GM10266 (cell line): ENCODE results near the gene IGF2R.
A peak's percentile ranks its signal among the peaks of the same experiment; 100 is the strongest.
"Not testable (repeated sequence)": the region's sequence is repeated elsewhere in the genome, so short reads cannot be mapped to it uniquely, and the experiment has no call there.

ENCODE experiments used
- DNase-seq: peaks from one replicate; pipeline ENCODE4 v3.0.0; 2012; ENCODE audit errors: extremely low spot score
- TF ChIP-seq, protein P1 (sequence below): IDR thresholded peaks from 2 replicates; pipeline ENCODE4 v1.5.1; 2012; ENCODE audit warnings: mild to moderate bottlenecking, low read depth; ENCODE audit not compliant: control insufficient read depth, insufficient read depth; ENCODE audit errors: missing control alignments

Gene IGF2R

DNA sequence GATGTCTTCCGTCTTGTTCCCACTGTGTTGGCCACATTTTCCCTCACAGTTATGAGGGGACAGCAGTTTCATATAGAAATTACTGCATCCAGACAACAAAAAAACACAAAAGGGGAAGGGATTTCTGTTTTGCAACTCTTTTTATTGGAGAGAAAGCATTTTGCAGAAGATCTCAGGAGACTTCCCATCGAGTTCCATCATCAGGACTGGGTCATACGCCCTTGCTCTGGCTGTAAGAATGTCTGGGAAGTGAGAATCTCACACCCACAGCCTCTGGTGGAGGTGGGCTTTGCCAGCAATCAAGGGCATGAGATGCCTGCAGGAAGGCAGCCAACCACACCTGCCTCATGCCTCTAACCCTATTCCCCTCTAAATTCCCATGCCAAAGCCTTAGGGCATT, 5.8 kb upstream of the IGF2R start:
- no peak for DNase-seq
- TF ChIP-seq, protein P1, sequence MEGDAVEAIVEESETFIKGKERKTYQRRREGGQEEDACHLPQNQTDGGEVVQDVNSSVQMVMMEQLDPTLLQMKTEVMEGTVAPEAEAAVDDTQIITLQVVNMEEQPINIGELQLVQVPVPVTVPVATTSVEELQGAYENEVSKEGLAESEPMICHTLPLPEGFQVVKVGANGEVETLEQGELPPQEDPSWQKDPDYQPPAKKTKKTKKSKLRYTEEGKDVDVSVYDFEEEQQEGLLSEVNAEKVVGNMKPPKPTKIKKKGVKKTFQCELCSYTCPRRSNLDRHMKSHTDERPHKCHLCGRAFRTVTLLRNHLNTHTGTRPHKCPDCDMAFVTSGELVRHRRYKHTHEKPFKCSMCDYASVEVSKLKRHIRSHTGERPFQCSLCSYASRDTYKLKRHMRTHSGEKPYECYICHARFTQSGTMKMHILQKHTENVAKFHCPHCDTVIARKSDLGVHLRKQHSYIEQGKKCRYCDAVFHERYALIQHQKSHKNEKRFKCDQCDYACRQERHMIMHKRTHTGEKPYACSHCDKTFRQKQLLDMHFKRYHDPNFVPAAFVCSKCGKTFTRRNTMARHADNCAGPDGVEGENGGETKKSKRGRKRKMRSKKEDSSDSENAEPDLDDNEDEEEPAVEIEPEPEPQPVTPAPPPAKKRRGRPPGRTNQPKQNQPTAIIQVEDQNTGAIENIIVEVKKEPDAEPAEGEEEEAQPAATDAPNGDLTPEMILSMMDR = no peak

DNA sequence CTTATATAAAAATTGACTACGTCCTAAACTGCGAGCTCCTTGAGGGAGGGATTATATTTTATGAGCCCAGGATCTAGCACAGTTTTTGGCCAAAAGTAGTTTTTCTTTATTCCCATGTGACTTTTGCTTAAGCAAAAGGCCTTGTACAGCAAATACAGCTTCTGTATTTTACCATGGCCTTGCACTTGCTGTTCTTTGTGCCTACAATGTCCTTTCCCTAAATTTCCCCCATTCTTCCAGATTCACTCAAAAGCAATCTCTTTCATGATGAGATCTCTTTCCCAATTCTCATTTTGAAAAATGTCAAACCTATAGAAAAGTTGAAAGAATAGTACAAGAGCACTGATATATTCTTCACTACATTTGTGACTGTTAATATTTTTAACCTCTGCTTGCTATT, 4.8 kb upstream of the IGF2R start:
- TF ChIP-seq, protein P1 = no peak

DNA sequence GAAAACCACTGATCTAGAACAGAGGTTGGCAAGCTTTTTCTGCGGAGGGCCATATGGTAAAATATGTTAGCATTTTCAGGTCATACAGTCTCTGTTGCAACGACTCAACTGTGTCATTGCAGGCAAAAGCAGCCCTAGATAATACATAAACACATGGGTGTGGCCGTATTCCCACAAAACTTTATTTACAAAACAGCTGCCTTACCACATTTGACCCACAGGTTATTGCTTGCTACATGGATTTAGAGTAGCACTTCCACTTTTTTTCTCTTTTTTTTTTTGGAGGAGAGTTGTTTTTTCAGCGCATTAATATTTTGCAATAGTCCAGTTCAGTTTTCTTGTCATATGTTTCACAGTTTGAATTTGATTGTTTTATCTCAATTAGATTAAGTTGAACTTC, 2.5 kb upstream of the IGF2R start:
- DNase-seq = no peak
- TF ChIP-seq, protein P1 = no peak

More for the DNA sequence above, 4.8 kb upstream of the IGF2R start:
- no peak for DNase-seq

DNA sequence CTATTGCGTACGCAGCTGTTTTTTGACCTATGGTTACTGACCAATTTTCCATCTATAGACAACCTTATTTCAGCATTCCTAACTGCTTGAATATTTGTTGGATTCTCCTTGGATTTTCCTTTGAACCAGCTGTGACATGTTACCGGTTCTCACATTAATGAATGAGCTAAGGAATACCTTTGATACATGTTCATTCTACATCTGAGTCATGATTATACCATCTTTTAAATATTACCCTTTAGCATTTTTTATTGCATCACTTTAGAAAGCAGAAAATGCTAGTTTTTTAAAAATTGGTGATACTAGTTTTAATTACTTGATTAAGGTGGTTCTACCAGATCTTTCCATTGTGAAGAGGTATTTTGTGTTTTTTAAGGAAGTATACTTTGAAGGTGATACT, 1.9 kb upstream of the IGF2R start:
- DNase-seq = no peak
- TF ChIP-seq, protein P1 = no peak

DNA sequence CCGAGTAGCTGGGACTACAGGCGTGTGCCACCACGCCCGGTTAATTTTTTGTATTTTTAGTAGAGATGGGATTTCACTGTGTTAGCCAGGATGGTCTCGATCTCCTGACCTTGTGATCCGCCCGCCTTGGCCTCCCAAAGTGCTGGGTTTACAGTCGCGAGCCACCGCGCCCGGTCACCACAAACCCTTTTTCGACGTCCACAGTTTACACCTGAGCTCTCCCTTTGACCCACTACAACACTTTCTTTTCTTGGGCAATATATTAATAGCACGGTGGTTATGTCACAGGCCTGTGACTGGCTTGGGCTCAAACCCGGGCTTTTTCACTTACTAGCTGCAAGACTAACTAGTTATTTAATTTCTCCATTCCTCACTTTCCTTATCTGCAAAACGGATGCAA, 1.3 kb upstream of the IGF2R start:
- DNase-seq = not testable (repeated sequence)

DNA sequence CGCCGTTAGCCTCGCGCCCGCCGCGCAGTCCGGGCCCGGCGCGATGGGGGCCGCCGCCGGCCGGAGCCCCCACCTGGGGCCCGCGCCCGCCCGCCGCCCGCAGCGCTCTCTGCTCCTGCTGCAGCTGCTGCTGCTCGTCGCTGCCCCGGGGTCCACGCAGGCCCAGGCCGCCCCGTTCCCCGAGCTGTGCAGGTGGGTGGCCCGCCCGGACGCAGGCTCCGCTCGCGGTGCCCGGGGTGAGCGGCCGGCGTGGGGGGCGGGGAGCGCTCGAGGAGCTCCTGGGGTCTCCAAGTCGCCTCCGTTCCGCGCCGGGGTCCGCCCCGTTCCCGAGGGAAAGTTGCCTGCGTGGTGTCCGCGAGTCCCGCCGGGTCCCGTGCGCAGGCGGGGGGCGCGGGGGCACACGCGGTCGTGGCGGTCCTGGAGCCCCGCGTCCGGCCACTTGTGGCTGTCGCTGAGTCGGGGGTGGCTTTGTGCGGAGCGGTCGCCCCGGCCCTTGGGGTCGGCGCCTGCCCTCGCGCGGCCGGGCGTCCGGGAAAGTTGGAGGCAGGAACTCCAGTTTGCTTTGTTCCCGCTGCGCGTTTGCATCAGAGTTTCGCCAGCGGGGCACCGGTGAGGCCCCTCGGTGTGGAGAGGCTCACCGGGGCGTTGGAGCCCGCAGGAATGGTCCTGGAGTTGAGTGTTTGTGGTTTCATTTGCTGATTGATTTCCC, 476 bp downstream of the IGF2R start:
- DNase-seq = peak; percentile 51
- TF ChIP-seq, protein P1 = no peak

DNA sequence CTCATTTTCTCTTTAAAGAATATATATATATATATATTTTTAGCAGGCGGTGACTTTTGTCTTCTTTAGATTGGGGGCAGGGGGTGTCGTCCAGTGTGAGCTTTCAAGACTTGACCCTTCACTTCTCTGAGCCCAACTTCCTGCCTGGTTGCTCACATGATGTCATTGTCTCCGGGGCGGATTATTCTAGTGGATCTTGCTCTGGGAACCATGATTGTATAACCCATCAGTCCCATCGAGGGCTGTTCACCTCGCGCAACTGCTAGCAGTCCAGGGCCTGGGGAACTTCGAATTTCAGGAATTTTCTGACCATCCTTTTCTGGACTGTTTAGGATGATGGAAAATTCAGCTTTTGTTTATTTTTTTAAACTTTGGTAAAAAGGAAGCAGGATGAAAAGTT, 1.0 kb downstream of the IGF2R start:
- DNase-seq = peak; percentile 70
- TF ChIP-seq, protein P1 = no peak

DNA sequence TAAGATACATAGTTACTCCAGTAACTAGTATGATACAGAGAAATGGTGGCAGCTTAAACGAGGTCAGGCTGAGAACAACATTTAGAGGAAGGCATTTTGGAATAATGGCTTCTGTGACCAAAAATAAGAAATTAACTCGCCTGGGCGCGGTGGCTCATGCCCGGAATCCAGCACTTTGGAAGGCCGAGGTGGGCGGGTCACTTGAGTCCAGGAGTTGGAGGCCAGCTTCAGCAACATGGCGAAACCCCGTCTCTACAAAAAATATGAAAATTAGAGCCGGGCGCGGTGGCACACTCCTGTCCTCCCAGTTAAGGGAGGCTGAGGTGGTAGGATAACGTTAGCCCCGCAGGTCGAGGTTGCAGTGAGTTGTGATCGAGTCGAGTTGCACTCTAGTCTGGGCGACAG, 1.8 kb downstream of the IGF2R start:
- DNase-seq = no peak
- TF ChIP-seq, protein P1 = no peak
